ENCODE data around the gene FKBP10.

GRCh38 chr17:41777574-41778188 is 35.1 kb upstream of the FKBP10 start:
- no peak for TF ChIP-seq CTCF (conservative IDR thresholded peaks at IDR 0.05)
- TF ChIP-seq EZH2 (IDR thresholded peaks at IDR 0.05; ENCODE audit: low read depth) = no peak
